HG02885 (cell line): ENCODE measurements around the gene ARSG.
"Not testable (repeated sequence)": the region's sequence is repeated elsewhere in the genome, so short reads cannot be mapped to it uniquely, and the experiment has no call there.

Experiments used
- ATAC-seq: cut with Tn5 transposase; IDR thresholded peaks from one replicate; pipeline ENCODE4 v1.9.1; 2021; ENCODE audit warnings: mild to moderate bottlenecking; ENCODE audit not compliant: unreplicated experiment, poor library complexity

The ARSG gene

DNA sequence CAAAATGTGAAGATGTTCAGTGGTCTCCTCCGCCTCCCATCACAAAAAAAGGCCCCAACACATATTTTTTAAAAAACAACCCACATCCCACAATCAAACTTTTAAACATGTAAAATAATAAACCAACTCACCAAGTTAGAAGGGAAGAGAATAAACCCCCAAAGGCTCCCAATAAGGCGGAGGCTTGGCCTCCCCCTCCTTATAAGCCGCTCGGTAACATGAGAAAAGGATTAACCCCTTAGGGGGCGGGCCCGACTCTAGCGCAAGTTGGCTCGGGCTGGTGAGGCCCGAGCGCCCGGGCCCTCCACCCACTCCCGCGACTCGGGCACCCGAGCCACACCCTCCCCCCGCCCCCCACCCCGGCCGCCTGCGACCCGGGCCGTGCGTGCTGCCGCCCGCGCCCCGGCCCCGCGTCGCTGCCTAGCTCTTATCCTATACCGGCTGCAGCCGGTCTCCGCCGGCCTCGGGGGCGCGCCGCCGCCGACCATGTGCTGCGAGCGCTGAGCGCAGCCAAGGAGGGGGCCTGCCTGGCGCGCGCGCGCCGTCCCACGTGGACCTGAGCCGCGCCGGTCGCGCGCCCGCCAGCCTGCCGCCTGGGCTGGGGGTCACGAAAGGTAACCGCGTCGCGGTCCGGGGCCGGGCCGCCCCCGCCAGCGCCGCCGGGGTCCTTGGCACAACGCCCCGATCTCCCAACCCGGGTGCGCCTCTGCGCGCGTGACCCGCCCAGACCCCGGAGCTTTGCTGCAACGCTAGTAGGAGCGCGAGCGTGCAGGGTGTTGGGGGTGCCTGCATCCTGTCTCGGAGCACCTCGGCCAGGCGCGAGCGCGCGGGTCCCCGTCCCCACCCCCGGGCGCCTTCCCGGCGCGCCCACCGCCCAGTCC, at the start of gene ARSG, which contains the start of gene SLC16A6:
ARSG (plus strand) TSS at position 541 of the 881 bp plus-strand sequence. CDS start 15,999 bp downstream, outside the sequence.
SLC16A6 (minus strand) TSS at position 173 of the 881 bp plus-strand sequence. CDS start 12,807 bp downstream, outside the sequence.
- ATAC-seq, result peak; percentile 49

DNA sequence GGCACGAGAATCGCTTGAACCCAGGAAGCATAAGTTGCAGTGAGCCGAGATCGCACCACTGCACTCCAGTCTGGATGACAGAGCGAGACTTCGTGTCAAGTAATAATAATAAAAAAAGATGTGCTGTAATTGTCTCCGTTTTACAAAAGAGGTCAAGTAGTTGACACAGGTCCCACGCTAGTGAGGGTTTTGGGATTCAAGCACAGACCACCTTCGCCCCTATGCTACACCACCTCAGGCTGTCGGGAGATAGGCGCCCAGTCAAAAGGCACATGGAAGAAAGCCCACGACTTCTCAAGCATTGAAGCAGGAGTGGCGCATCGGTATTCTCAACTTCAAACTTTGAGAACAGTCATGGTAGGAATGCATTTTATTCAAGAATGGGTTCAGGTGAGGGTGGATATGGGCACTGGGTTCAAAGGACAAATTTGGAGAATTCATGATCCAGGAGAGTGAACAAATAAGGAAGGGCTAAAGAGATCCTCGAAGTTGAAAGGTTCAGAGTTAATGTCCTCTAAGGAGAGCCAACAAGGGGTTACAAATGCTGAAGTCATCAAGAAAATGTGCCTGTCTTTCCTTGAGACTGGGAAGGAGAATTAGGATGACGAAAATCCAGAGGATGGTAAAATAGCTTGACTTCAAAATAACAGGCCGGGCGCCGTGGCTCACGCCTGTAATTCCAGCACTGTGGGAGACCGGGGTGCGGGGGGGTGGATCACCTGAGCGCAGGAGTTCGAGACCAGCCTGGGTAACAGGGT, 44.8 kb upstream of the ARSG start:
- ATAC-seq, result no peak

DNA sequence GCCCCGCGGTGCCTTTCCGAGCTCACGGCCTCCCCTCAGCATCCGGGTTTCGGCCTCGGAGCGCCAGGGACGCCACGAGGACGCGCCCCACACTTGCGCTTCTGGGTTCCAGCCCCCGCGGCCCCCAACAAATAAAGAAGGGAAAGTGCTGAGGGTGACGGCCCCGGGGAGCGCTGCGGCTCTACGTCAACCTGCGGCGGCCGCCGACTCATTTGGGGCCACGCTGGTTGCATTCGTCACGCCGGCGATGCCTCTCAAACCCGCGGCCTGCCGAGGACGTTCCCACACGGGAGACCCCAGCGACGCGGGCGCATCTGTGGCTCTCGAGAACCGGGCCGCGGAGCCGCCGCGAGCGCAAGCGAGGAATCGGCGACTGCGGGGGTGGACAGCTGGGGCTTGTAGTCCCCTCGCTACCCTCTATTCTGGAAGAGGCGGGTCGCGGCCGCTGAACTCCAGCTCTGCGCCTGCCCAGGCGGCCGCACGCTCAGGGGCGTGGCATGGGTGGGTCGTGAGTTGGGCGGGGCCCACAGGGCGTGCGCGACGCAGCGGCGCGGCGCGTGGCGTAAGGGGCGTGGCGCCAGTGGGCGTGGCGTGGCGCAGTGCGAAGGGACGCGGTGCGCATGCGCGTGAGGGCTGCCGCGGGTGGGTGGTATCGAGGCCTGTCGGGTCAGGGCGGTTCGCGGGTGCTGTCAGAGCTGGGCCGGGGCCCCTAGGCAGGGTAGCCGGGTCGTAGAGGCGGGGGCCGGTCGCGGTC, 43.7 kb upstream of the ARSG start, which contains the start of gene AMZ2:
AMZ2 (plus strand) TSS at position 599 of the 754 bp plus-strand sequence. CDS start 2,145 bp downstream, outside the sequence.
- ATAC-seq, result peak; percentile 90

DNA sequence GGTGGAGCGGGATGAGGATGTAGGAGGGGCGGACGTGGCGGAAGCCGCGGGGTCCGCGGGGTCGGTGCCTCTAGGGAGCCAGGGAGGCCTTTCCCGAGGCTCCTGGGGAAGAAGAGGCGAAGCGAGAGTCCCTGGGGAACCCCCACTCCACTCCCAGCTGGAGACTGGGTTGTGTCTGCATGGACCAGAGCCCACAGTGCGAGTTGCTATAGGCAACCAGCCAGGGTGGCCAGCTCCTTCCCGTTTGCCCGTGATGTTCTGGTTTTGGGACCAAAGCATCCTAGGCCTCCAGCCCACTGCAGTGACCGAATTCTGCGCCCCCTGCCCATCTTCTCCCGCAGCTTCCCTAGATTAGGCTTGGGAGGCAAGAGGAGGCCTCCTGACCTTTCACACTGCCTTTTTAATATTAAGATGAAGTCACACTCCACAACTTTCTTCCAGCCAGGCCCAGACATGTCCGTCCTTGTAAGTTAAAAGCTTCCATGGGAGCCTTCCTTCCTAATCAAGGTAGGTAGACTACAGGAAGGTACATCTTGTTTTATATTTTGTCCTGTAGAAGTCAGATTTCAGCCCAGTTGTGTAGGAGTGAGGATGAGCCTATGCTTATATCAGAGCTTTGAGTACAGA, 43.0 kb upstream of the ARSG start:
- ATAC-seq, result peak; percentile 26

DNA sequence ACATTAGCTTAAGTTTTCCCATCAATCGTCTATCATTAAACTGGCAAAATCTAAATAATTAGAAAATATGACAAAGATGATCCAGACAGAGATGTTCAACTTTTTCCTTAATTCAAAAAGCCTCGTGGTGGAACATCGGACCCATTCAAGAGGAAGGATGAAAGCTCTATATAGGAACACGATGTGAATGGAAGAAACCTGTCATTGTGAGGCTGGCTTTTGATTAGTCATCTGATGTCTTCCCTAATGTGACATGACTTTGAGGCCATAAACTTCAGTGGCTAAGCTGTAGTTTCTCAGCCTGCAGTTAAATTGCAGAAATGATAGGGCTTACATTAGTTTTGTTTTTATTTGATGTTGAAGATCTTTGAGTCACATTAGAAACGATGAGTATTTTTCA, 42.4 kb upstream of the ARSG start:
- no peak for ATAC-seq

DNA sequence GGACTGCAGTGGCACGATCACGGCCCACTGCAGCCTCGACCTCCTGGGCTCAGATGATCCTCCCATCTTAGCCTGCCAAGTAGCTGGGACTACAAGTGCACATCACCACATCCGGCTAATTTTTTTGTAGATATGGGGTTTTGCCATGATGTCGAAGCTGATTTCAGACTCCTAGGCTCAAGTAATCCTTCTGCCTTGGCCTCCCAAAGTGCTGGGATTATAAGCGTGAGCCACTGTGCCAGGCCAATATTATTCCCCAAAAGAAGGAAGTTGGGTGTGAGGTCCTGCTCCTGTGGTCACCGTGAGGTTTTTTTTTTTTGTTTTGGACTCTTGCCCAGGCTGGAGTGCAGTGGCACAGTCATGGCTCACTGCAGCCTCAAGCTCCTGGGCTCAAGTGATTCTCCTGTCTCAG, 41.9 kb upstream of the ARSG start:
- no peak for ATAC-seq

DNA sequence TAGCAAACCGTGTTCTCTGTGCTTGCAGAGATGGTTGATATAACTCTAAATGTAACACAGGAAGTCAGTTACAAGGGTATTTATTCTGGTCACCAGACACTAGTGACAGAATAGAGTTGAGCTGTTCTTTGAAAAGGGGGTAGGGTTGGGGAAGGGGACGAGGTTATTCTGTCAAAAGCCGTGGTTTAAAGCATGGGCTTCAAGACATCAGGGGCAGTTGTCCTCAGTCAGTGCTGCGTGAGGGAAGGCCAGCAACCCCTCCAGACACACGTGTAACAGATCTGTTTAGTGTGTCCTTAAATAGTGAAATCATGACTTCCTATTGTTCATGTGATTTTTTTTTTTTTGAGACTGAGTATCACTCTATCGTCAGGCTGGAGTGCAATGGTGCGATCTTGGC, 37.9 kb upstream of the ARSG start:
- ATAC-seq, result not testable (repeated sequence)

DNA sequence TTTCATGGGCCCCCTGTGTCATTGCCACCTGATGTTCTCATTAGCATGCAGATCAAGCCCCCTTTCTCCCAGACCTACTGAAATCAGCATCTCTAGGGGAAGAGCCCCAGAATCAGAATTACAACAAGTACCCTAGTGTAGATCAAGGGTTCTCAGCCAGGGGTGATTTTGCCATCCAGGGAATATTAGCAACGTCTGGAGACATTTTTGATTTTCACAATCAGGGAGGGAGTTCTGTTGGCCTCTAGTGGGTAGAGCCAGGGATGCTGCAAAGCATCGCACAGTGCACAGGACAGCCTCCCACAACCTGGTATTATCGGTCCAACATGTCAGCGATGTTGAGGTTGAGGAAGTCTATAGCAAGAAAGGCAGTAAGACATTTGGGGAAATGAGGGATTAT, 36.1 kb upstream of the ARSG start:
- ATAC-seq, result no peak

DNA sequence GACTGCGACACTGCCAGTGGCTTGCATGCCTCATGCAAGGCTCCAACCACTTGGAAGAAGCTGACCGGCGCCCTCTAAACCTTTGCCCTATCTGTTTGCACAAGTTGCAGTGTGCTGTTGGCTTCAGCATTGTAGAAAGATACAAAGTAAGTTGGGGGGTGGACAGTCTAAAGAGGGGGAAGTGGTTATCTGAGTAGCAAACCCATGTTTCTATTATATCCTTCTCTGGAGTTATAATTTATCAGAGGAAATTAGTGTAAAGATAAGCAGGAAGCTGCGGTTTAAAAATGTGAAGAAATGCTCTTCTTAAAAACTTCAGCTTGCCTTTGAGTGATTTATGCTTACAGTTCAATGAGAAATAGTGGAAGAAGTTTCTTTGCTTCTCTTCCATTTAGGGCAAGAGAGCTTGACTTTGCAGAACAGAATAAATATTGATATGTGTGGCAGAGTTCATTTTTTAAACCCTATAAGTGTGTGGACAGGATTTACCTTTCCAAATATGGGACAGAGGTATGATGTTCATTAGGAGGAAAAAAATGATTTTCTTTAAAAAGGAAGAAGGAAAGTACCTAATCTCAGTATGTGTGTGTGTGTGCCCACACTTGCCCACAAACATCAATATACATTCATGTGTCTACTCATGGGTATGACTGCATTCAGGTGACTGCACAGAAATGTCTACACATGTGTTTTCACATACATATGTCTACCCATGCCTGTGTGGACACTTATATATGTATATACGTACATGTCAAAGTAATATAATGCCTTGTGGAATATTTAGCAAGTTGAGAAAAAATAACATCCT, 35.4 kb upstream of the ARSG start:
- no peak for ATAC-seq

DNA sequence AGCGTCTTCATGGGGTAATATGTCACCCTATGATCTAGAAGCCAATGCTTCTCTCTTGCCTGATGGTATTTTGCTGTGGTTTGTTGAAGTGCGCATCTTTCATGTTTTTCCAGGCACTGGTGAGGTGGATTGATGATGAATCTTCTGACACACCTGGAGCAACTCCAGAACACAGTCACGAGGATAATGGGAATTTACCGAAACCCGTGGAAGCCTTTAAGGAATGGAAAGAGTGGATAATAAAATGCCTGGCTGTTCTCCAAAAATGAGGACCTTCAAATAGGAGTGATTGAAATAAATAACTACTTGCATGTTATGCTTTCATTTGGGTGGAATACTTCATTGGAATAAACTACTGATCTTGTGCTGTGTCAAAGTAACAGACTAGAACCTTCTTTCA, 34.6 kb upstream of the ARSG start:
- ATAC-seq, result not testable (repeated sequence)

DNA sequence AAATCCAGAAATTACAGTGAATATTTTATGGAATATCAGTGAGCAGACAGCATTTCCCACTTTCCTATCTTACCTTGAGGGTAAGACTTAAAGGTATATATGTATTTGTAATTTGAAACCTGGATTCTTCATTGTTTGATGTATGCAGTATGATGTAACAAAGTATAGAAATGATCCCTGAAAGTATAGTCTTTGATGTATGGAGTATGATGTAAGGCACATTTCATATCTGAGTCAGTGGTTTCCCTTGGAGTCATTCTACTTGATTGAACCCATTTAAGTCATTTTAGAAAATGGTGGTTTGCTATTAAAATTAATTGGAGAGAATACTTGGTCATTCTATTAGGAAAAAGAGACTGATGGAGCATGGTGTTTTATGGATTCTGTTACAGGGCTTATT, 33.4 kb upstream of the ARSG start:
- no peak for ATAC-seq

DNA sequence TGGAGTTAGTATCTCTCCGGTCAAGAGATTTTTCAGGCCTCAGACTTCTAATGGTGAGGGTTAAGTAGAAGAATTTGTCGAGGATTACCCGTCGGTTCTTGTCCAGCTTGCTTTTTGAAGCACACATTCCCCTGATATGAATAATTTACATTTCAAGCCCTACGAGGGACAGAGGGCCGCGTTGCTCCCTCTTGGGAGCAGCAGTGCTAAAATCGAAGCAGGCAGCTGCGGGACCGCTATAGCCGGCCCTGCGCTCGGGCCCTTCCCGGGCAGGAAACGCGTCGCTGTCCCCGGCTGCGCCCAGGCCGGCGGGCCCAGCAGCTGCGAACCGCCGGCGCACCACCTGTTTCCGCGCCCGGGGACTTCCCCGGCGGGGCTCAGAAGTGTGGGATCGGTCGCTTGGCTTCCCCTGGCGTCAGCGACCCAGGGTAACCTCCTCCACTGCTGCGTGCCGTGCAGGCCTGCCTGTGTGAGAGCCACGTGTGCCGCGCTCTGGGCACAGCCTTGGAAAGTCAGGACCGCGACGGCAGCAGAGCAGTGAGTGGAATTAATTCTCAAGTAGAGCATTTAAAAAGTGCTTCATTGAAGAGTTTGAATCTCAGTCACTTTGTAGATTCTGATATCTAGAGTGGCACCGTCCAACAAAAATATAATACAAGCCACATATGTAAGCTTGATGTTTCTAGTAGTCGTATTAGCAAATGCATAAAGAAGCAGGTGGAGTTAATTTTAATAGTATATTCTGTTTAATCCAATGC, 32.2 kb upstream of the ARSG start:
- ATAC-seq, result peak; percentile 90

DNA sequence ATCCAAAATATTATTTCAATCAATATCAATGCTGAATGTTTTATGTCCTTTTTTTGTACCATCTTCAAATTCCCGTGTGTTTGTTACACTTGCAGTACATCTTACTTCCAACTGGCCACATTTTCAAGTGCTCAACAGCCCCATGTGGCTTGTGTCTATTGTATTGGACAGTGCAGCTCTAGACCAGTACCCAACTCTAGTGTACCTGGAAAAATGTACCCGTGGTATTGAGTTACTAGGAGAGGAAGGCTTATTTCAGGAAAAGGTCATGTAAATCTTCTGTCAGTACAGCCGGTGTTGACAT, 31.7 kb upstream of the ARSG start:
- not testable (repeated sequence) for ATAC-seq

DNA sequence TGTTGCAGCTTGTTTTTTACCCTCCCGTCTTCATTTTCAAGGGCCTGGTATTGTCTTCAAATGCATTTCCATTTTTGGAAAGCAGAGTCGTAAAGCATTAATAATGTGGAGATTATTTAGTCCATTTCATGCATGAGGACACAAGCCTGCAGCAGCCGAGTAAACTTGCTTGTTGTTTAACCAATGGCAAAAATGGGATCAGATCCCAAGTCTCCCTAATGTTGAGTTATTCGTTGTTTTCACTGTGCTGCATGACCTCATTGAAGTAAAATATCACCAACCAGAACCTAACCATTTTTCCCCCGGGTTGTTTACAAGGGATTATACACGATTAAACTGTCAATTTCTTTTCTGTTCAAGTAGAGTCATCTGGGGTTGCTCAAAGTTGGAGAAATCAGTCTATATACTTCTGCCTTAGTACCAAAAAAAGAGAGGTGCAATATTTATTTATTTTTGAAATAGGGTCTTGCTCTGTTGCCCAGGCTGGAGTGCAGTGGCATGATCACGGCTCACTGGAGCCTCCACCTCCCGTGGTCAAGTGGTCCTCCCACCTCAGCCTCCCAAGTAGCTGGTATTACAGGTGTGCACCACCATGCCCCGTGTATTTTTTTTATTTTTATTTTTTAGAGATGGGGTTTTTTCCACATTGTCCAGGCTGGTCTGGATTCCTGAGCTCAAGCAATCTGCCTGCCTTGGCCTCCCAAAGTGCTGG, 31.1 kb upstream of the ARSG start:
- no peak for ATAC-seq

DNA sequence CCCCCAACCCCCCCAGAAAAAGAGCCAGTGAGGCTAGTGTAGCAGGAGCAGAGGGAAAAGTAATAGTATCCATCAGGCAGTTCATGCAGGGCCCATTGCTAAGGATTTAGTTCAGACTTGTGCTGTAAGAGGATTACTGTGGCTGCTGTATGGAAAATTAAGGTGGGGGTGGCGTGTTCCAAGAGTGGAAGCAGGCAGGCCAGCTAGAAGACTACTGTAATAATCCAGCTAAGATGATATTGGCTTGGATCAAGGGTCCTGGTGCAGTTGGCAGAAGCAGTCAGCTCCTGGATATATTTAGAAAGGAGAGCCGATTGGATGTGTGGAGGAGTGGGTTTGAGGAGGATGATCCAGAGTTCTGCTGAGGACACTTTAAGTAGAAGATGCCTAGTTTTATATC, 28.8 kb upstream of the ARSG start:
- not testable (repeated sequence) for ATAC-seq

DNA sequence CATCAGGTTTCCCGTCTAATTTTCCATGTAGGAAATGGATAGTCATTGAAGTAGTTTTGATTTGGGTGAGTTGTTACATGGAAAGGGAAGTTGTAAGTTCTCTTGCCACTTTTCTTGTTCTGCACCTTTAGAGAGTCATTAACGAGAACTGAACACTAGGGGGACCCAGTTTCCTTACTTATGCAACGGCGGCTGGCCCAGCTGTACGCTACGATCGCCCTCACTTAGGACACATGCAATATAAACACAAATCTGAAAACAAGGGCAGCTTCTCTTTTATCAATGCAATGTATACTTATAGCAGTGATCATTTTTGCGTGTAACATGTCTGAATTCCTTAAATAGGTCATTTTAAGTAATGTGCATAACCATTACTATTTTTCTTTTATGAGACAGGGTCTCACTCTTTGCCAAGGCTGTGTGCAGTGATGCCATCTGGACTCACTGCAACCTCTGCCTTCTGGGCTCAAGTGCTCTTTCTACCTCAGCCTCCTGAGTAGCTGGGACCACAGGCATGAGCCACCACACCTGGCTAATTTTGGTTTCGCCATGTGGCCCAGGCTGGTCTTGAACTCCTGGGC, 28.1 kb upstream of the ARSG start:
- ATAC-seq, result peak; percentile 53

DNA sequence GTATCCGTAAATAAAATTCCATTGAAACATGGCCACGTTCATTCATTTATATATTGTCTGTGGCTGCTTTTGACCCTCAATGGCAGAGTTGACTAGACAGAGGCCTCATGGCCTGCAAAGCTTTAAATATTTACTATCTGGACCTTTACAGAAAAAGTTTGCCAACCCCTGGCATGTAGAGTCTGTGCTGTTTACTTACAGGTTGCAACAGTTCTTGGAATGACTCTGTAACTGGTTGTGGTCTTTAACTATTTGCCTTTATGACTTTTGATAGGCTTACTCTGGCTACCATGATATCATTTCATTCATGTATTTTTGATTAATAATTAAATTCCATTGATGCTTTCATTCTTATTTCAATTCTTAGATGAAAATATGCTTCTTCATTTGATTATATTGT, 25.5 kb upstream of the ARSG start:
- ATAC-seq, result not testable (repeated sequence)

DNA sequence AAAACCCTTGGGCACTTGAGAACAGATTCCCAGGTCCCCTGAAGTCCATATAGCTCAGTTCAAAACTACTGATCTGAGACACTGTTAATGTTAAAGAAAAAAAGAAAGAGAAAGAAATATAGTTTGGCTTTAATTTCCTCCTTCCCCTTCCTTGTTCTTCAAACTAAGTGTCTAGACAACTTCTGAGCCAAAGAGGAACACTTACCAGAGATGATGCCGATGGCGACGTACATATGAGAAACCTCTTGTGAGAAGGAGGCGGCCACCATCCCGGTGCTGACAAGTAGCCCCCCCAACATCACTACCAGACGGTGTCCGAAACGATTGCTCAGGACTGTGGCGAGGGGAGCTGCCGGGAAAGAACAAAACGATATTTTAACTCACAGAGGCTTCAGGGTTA, 17.6 kb upstream of the ARSG start:
- no peak for ATAC-seq
